Neural cell (in vitro differentiated cells): ENCODE data around the gene KLF9.

Experiments used
- RAD21 ChIP-seq: fragments of 450-650 bp; conservative IDR thresholded peaks from 2 replicates; pipeline ENCODE4 v1.6.1; 2014; ENCODE audit warnings: antibody characterized with exemption, mild to moderate bottlenecking, moderate library complexity
- TF ChIP-seq, protein P1 (sequence below): fragments of 450-650 bp; IDR thresholded peaks from 2 replicates; pipeline ENCODE4 v1.5.1; 2014; ENCODE audit warnings: antibody characterized with exemption, mild to moderate bottlenecking, moderate library complexity; ENCODE audit not compliant: poor library complexity, severe bottlenecking

DNA sequence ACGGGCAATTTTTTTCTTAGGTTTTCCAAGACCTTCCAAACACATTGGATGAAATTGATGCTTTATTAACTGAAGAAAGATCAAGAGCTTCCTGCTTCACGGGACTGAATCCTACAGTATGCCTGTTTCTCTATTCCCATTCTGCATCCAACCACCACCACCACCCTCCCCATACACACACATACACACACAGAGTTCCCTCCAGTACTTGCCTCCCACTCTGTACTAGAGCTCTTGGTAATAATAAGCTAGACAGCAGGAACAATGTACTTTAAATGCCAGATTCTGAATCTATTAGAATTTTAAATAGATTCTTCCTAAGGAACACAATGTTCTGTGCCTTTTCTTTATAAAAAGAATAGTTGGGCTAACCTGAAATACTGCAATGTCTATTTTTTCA is 67.4 kb downstream of the KLF9 start:
- TF ChIP-seq, protein P1, sequence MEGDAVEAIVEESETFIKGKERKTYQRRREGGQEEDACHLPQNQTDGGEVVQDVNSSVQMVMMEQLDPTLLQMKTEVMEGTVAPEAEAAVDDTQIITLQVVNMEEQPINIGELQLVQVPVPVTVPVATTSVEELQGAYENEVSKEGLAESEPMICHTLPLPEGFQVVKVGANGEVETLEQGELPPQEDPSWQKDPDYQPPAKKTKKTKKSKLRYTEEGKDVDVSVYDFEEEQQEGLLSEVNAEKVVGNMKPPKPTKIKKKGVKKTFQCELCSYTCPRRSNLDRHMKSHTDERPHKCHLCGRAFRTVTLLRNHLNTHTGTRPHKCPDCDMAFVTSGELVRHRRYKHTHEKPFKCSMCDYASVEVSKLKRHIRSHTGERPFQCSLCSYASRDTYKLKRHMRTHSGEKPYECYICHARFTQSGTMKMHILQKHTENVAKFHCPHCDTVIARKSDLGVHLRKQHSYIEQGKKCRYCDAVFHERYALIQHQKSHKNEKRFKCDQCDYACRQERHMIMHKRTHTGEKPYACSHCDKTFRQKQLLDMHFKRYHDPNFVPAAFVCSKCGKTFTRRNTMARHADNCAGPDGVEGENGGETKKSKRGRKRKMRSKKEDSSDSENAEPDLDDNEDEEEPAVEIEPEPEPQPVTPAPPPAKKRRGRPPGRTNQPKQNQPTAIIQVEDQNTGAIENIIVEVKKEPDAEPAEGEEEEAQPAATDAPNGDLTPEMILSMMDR, result no peak
- TF ChIP-seq RAD21, result no peak
